HCT116 (cell line): Measurements from ENCODE around the gene LSM14A. TPM values are rescaled to one million over a fixed set of nuclear protein-coding genes. Genes with fewer than 3 reads are reported as not detected.

ENCODE experiments used
- ATAC-seq: fragments of 200-7000 bp; cut with Tn5 transposase; 2 replicates; pipeline ENCODE4 v1.9.1; 2020; ENCODE audit warnings: mild to moderate bottlenecking, moderate library complexity
- BruUV-seq: library from RNA; stranded (reverse); fragments of 400-500 nt; replicated peaks from 2 replicates; lab custom pipeline; 2021; lab: Mats Ljungman, UMichigan
- CTCF ChIA-PET: fragments of 300-600 bp; sonication (Branson Sonifier 250); formaldehyde crosslinking; loops from one replicate; lab custom pipeline; 2021; ENCODE audit warnings: antibody characterized with exemption; lab: Charles Lee
- POLR2A ChIA-PET: fragments of 300-600, 350-600 bp; sonication (Branson Sonifier 250); formaldehyde crosslinking; loops from one replicate; lab custom pipeline; 2021; ENCODE audit warnings: antibody characterized with exemption; lab: Charles Lee
- RAD21 ChIA-PET, 2 experiments: fragments of 300-600 bp; sonication (Branson Sonifier 250); formaldehyde crosslinking; loops; one replicate each; lab custom pipeline; 2023; ENCODE audit warnings: low total read pairs in 2 of 2; ENCODE audit not compliant: uncharacterized antibody in 2 of 2, unreplicated experiment in 2 of 2, low non-redundant PET in 1 of 2; lab: Charles Lee
- DNase-seq: peaks from one replicate; pipeline ENCODE4 v3.0.0-alpha.2; 2010; ENCODE audit warnings: low read depth, low spot score
- H2AFZ ChIP-seq: fragments of 200-600 bp; shearing (Covaris generic), sonication (generic); 2 replicates; pipeline ENCODE4 v1.6.1; 2017; ENCODE audit warnings: low read depth, mixed run types, mixed read lengths, antibody characterized with exemption, low read length; ENCODE audit not compliant: poor library complexity, severe bottlenecking
- H3K27ac ChIP-seq: 2 replicates; pipeline ENCODE4 v1.5.1; 2012; ENCODE audit warnings: low read depth, low read length
- H3K27me3 ChIP-seq: fragments of 200-600 bp; sonication (generic); 2 replicates; pipeline ENCODE4 v1.6.1; 2016; ENCODE audit warnings: mixed run types, low read length, mixed read lengths; ENCODE audit not compliant: insufficient read depth
- H3K36me3 ChIP-seq, 2 experiments: fragments of 200-500 bp in 1 of 2; fragments of 200-600 bp in 1 of 2; sonication (Bioruptor generic) in 1 of 2; sonication (generic) in 1 of 2; 2 replicates each; pipeline versions ENCODE4 v1.5.1 to v1.6.1; 2014 to 2016; ENCODE audit warnings: low read length in 2 of 2, inconsistent platforms in 1 of 2, mixed read lengths in 1 of 2, mixed run types in 1 of 2; ENCODE audit not compliant: insufficient read depth in 2 of 2, control insufficient read depth in 1 of 2
- H3K4me1 ChIP-seq, 2 experiments: fragments of 200-600 bp in 1 of 2; sonication (generic) in 1 of 2; 2 replicates each; pipeline versions ENCODE4 v1.5.1 to v1.6.1; 2012 to 2017; ENCODE audit warnings: low read length in 2 of 2, inconsistent platforms in 1 of 2, mild to moderate bottlenecking in 1 of 2, mixed read lengths in 1 of 2, mixed run types in 1 of 2, moderate library complexity in 1 of 2; ENCODE audit not compliant: insufficient read depth in 2 of 2, control insufficient read depth in 1 of 2
- H3K4me2 ChIP-seq: fragments of 200-600 bp; sonication (generic); 2 replicates; pipeline ENCODE4 v1.6.1; 2017; ENCODE audit warnings: mixed run types, low read length, mixed read lengths
- H3K4me3 ChIP-seq, 2 experiments: fragments of 200-600 bp in 1 of 2; sonication (generic) in 1 of 2; replicated peaks in 1 of 2; 2 replicates each; pipeline ENCODE4 v1.5.1; 2011 to 2016; ENCODE audit warnings: low read length in 2 of 2, control low read depth in 1 of 2, low read depth in 1 of 2, mild to moderate bottlenecking in 1 of 2, mixed read lengths in 1 of 2, mixed run types in 1 of 2
- H3K79me2 ChIP-seq: fragments of 200-600 bp; sonication (generic); 2 replicates; pipeline ENCODE4 v1.6.1; 2017; ENCODE audit warnings: mild to moderate bottlenecking, mixed run types, low read length, moderate library complexity, mixed read lengths; ENCODE audit not compliant: insufficient read depth
- H3K9ac ChIP-seq: fragments of 200-600 bp; sonication (generic); 2 replicates; pipeline ENCODE4 v1.6.1; 2016; ENCODE audit warnings: low read length, mixed read lengths
- H3K9me2 ChIP-seq: fragments of 200-600 bp; sonication (generic), shearing (Covaris generic); 2 replicates; pipeline ENCODE4 v1.6.1; 2017; ENCODE audit warnings: mixed run types, mild to moderate bottlenecking, moderate library complexity; ENCODE audit not compliant: insufficient read depth
- H3K9me3 ChIP-seq, 2 experiments: fragments of 200-500 bp in 1 of 2; fragments of 200-600 bp in 1 of 2; sonication (Bioruptor generic) in 1 of 2; sonication (generic) in 1 of 2; 2 replicates each; pipeline ENCODE4 v1.6.1; 2014 to 2017; ENCODE audit warnings: low read length in 2 of 2, mixed read lengths in 2 of 2, inconsistent platforms in 1 of 2, low read depth in 1 of 2, mild to moderate bottlenecking in 1 of 2, mixed run types in 1 of 2, moderate library complexity in 1 of 2; ENCODE audit not compliant: control insufficient read depth in 1 of 2, insufficient read depth in 1 of 2
- H4K20me1 ChIP-seq: fragments of 200-600 bp; sonication (generic), shearing (Covaris generic); 2 replicates; pipeline ENCODE4 v1.6.1; 2017; ENCODE audit warnings: mixed run types, mild to moderate bottlenecking, moderate library complexity; ENCODE audit not compliant: insufficient read depth
- ATF3 ChIP-seq: IDR thresholded peaks from 2 replicates; pipeline ENCODE4 v1.6.1; 2012
- CBX3 ChIP-seq: IDR thresholded peaks from 2 replicates; pipeline ENCODE4 v1.6.1; 2012; ENCODE audit warnings: low read depth
- EGR1 ChIP-seq: IDR thresholded peaks from 2 replicates; pipeline ENCODE4 v1.6.1; 2012; ENCODE audit warnings: low read depth
- ELF1 ChIP-seq: IDR thresholded peaks from 2 replicates; pipeline ENCODE4 v1.6.1; 2012; ENCODE audit warnings: low read depth, borderline replicate concordance
- EZH2 ChIP-seq: fragments of 200-600 bp; sonication (generic); IDR thresholded peaks from 2 replicates; pipeline ENCODE4 v1.6.1; 2017; ENCODE audit warnings: antibody characterized with exemption, mixed run types
- FOSL1 ChIP-seq: IDR thresholded peaks from 2 replicates; pipeline ENCODE4 v1.6.1; 2012; ENCODE audit warnings: low read depth
- JUND ChIP-seq: IDR thresholded peaks from 2 replicates; pipeline ENCODE4 v1.6.1; 2012
- MAX ChIP-seq: IDR thresholded peaks from 2 replicates; pipeline ENCODE4 v1.6.1; 2012
- POLR2AphosphoS5 ChIP-seq: IDR thresholded peaks from 2 replicates; pipeline ENCODE4 v1.6.1; 2011; ENCODE audit warnings: mild to moderate bottlenecking, low read depth, low read length, moderate library complexity
- SIN3A ChIP-seq: IDR thresholded peaks from 2 replicates; pipeline ENCODE4 v1.6.1; 2012; ENCODE audit warnings: low read depth
- SRF ChIP-seq: IDR thresholded peaks from 2 replicates; pipeline ENCODE4 v1.6.1; 2012; ENCODE audit warnings: low read depth
- YY1 ChIP-seq: IDR thresholded peaks from 2 replicates; pipeline ENCODE4 v1.6.1; 2011; ENCODE audit warnings: low read length, low read depth, moderate library complexity, mild to moderate bottlenecking; ENCODE audit not compliant: insufficient replicate concordance; ENCODE audit errors: extremely low read depth
- intact Hi-C: fragments of 100-400 bp; cut with micrococcal nuclease; formaldehyde crosslinking; loops from 2 replicates; pipeline ENCODE4 v1.10.0; 2022
- total RNA-seq: library from RNA; stranded (reverse); gene quantifications from one replicate; pipeline ENCODE4 v1.2.1, GENCODE V29; 2021; ENCODE audit not compliant: unreplicated experiment

LSM14A gene
- total RNA-seq, 1 experiment from 2014 or later: 120 TPM

- ChIA-PET RAD21 (no interaction called here), POLR2A (no interaction called here), CTCF (no interaction called here)
- H3K79me2 ChIP-seq: peaks cover 30% of the 10 kb centered on the region
- no peak for DNase-seq
- TF ChIP-seq EGR1 (no peak), SIN3A (no peak), FOSL1 (no peak), ELF1 (no peak), MAX (no peak), EZH2 (no peak), YY1 (no peak), POLR2AphosphoS5 (no peak), JUND (no peak), CBX3 (no peak), SRF (no peak)
- H3K9me2 ChIP-seq: no peaks in the 10 kb centered on the region
- no TSS peak for BruUV-seq
- peaks cover 14 to 22% of the 10 kb centered on the region in 2 experiments for H3K4me1 ChIP-seq
- H3K4me2 ChIP-seq: no peak overlapping the region
- H3K4me3 ChIP-seq: no peak overlapping the region
- no peaks in the 10 kb centered on the region for H3K36me3 ChIP-seq
- H3K27me3 ChIP-seq: no peaks in the 10 kb centered on the region
- no peak overlapping the region for H3K9ac ChIP-seq
- intact Hi-C loops: no loop called here
- H3K27ac ChIP-seq: no peak overlapping the region
- no peaks in the 10 kb centered on the region for H3K9me3 ChIP-seq
- no peak for ATAC-seq
- H2AFZ ChIP-seq: no peak overlapping the region
- no peaks in the 10 kb centered on the region for H4K20me1 ChIP-seq
These were observed 100.8 kb downstream of the LSM14A start for GRCh38 chr19:34273121-34273520.

GRCh38 chr19:34274284-34274826 lies 102.1 kb downstream of the LSM14A start:
- H3K27ac ChIP-seq: peak overlapping the region; percentile 18; the same call in 1 of the 2 replicates

More at GRCh38 chr19:34274284-34274826, 102.1 kb downstream of the LSM14A start:
- peaks cover 12 to 14% of the 10 kb centered on the region in 2 experiments for H3K4me1 ChIP-seq
- ChIA-PET RAD21 (no interaction called here), POLR2A (no interaction called here), CTCF (no interaction called here)
- H3K4me2 ChIP-seq: no peak overlapping the region
- DNase-seq (no peak), ATAC-seq (no peak)
- no peaks in the 10 kb centered on the region for H3K27me3 ChIP-seq
- BruUV-seq: no TSS peak
- peaks cover 24% of the 10 kb centered on the region for H3K79me2 ChIP-seq
- H3K4me3 ChIP-seq: no peak overlapping the region
- intact Hi-C loops: no loop called here
- H2AFZ ChIP-seq: no peak overlapping the region
- H3K9me2 ChIP-seq: no peaks in the 10 kb centered on the region
- H4K20me1 ChIP-seq: no peaks in the 10 kb centered on the region
- H3K36me3 ChIP-seq: no peaks in the 10 kb centered on the region
- H3K9ac ChIP-seq: no peak overlapping the region
- H3K9me3 ChIP-seq: no peaks in the 10 kb centered on the region
- TF ChIP-seq FOSL1 (no peak), POLR2AphosphoS5 (no peak), CBX3 (no peak), JUND (no peak), ATF3 (no peak)
